HepG2 (cell line): ENCODE measurements around the gene C11orf24. TPM values are rescaled to one million over a fixed set of nuclear protein-coding genes. Genes with fewer than 3 reads are reported as not detected.

Experiments
- EEA1 ChIP-seq: sonication (generic); formaldehyde crosslinking; IDR thresholded peaks from 2 replicates; pipeline ENCODE4 v1.5.1; 2020; ENCODE audit warnings: mild to moderate bottlenecking, missing genetic modification reagents, borderline replicate concordance
- GATAD2A ChIP-seq: IDR thresholded peaks from 2 replicates; pipeline ENCODE4 v1.6.1; 2016
- HMGA1 ChIP-seq: sonication (generic); formaldehyde crosslinking; conservative IDR thresholded peaks from 2 replicates; pipeline ENCODE4 v1.4.0; 2020; ENCODE audit warnings: missing genetic modification reagents
- HOXD1 ChIP-seq: sonication (generic); formaldehyde crosslinking; IDR thresholded peaks from 2 replicates; pipeline ENCODE4 v1.5.0; 2020; ENCODE audit warnings: missing genetic modification reagents
- IRX3 ChIP-seq: sonication (generic); formaldehyde crosslinking; IDR thresholded peaks from 2 replicates; pipeline ENCODE4 v1.8.1; 2023; ENCODE audit warnings: mild to moderate bottlenecking, low read depth, missing genetic modification reagents, borderline replicate concordance
- NFE2 ChIP-seq: sonication (generic); formaldehyde crosslinking; IDR thresholded peaks from 2 replicates; pipeline ENCODE4 v1.4.0; 2020; ENCODE audit warnings: missing genetic modification reagents
- NR1H2 ChIP-seq: sonication (generic); formaldehyde crosslinking; IDR thresholded peaks from 2 replicates; pipeline ENCODE4 v1.8.1; 2022; ENCODE audit warnings: low read depth, missing genetic modification reagents, borderline replicate concordance
- POGZ ChIP-seq: sonication (generic); formaldehyde crosslinking; IDR thresholded peaks from 2 replicates; pipeline ENCODE4 v1.4.0; 2020; ENCODE audit warnings: mild to moderate bottlenecking, missing genetic modification reagents
- PPARG ChIP-seq: conservative IDR thresholded peaks from 2 replicates; pipeline ENCODE4 v1.6.1; 2016; ENCODE audit warnings: missing biosample characterization, missing genetic modification reagents
- PRMT3 ChIP-seq: sonication (generic); formaldehyde crosslinking; IDR thresholded peaks from 2 replicates; pipeline ENCODE4 v1.8.1; 2022; ENCODE audit warnings: low read depth, mild to moderate bottlenecking, moderate library complexity, missing genetic modification reagents, borderline replicate concordance
- RARG ChIP-seq: sonication (generic); formaldehyde crosslinking; IDR thresholded peaks from 2 replicates; pipeline ENCODE4 v1.4.0; 2020; ENCODE audit warnings: low read depth, mild to moderate bottlenecking, missing genetic modification reagents
- SP1 ChIP-seq, 2 experiments: fragments of 450-650 bp in 1 of 2; sonication (generic) in 1 of 2; formaldehyde crosslinking in 1 of 2; IDR thresholded peaks; 2 replicates each; pipeline versions ENCODE4 v1.4.0 to v1.6.1; 2016 to 2020; ENCODE audit warnings: missing genetic modification reagents in 1 of 2
- SP2 ChIP-seq: sonication (generic); formaldehyde crosslinking; IDR thresholded peaks from 2 replicates; pipeline ENCODE4 v1.5.1; 2020; ENCODE audit warnings: mild to moderate bottlenecking, missing genetic modification reagents
- STAG1 ChIP-seq: sonication (generic); formaldehyde crosslinking; IDR thresholded peaks from 2 replicates; pipeline ENCODE4 v1.4.0; 2020; ENCODE audit warnings: missing genetic modification reagents
- TARDBP ChIP-seq: sonication (generic); formaldehyde crosslinking; IDR thresholded peaks from 2 replicates; pipeline ENCODE4 v1.8.0; 2022; ENCODE audit warnings: mild to moderate bottlenecking, missing genetic modification reagents
- ZMAT3 ChIP-seq: sonication (generic); formaldehyde crosslinking; conservative IDR thresholded peaks from 2 replicates; pipeline ENCODE4 v1.7.0; 2021; ENCODE audit warnings: missing genetic modification reagents
- ZNF17 ChIP-seq: sonication (generic); formaldehyde crosslinking; IDR thresholded peaks from 2 replicates; pipeline ENCODE4 v1.5.0; 2020; ENCODE audit warnings: mild to moderate bottlenecking, missing genetic modification reagents
- ZNF207 ChIP-seq: fragments of 450-650 bp; IDR thresholded peaks from 2 replicates; pipeline ENCODE4 v1.6.1; 2016; ENCODE audit warnings: antibody characterized with exemption, borderline replicate concordance
- ZNF251 ChIP-seq: sonication (generic); formaldehyde crosslinking; IDR thresholded peaks from 2 replicates; pipeline ENCODE4 v1.9.0; 2021; ENCODE audit warnings: mild to moderate bottlenecking, missing genetic modification reagents
- ZNF552 ChIP-seq: sonication (generic); formaldehyde crosslinking; IDR thresholded peaks from 2 replicates; pipeline ENCODE4 v1.9.0; 2022; ENCODE audit warnings: missing genetic modification reagents, mild to moderate bottlenecking, borderline replicate concordance
- polyA plus RNA-seq, 8 experiments: library from polyadenylated mRNA; depleted of rRNA in 3 of 8; stranded (reverse) in 7 of 8; unstranded in 1 of 8; fragments of >200 nt; fragmentation: Illumina TruSeq in 4 of 8; extraction: Trizol in 4 of 8; gene quantifications; 2 replicates each; pipeline versions ENCODE4 v1.2.1 to v1.2.3, GENCODE V29; 2011 to 2016; ENCODE audit warnings: low read depth in 4 of 8, missing spikeins in 1 of 8, mixed read lengths in 1 of 8; ENCODE audit not compliant: insufficient read depth in 1 of 8
- total RNA-seq, 5 experiments: library from RNA; depleted of rRNA; stranded (reverse); fragments of >200 nt; fragmentation: Illumina TruSeq; extraction: Trizol; gene quantifications; 2 replicates each; pipeline ENCODE4 v1.2.3, GENCODE V29; 2016; ENCODE audit warnings: low read depth in 1 of 5
- TF ChIP-seq, protein P1 (sequence below): IDR thresholded peaks from 2 replicates; pipeline ENCODE4 v1.6.1; 2016; ENCODE audit warnings: missing compliant biosample characterization, missing genetic modification reagents, borderline replicate concordance
- TF ChIP-seq, protein P2 (sequence below): sonication (generic); formaldehyde crosslinking; IDR thresholded peaks from 2 replicates; pipeline ENCODE4 v1.5.1; 2020; ENCODE audit warnings: missing genetic modification reagents, mild to moderate bottlenecking, borderline replicate concordance
- TF ChIP-seq, protein P3 (sequence below): sonication (generic); formaldehyde crosslinking; IDR thresholded peaks from 2 replicates; pipeline ENCODE4 v1.5.1; 2020; ENCODE audit warnings: mild to moderate bottlenecking, missing genetic modification reagents, borderline replicate concordance

C11orf24 gene
- total and polyA plus RNA-seq, 2 of the 13 experiments (the other 11 are each of a cell fraction or from before 2014, with no cell fraction given) = 52.9 to 55.5 TPM

DNA sequence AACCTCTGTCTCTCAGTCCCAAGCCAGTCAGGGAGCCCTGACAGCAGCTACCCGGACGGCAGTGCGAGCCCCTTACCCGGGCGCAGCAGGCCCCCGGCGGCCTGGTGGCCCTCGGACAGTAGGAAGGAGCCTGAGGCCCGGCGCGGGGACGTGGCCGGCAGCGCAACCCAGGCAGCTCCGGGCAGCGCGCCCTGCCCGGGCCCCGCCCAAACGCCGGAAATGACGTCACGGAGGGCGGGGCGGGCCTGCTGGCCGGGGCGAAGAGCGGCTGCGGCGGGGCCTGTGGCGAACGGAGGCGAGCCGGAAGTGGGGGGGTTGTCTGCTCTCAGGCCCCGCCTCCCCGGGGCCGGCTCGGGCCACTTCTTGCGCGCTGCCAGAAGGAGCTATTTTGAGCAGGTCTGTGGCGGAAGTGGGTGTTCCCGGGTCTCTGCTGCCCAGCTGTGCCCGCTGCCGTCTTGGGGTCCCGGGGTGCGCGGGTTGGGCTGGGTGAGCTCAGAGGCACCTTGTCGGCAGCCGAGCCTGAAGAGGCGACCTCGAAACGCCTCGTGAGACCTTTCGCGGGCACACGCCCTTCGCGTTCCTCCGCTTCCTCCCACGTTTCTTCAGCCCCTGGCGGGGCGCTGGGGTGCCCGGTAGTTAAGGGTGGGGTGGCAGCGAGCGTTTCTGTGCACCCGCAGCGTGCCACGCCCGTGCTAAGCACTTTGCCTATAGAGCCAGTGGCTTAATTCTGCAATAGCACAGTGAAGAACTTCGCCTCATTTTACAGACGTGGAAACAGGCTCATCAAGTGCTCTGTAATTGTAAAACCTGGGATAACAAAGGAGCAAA lies at the start of gene C11orf24 (continued):
- TF ChIP-seq SP2 (CRISPR knock-in tag) = peak; percentile 85
- peak; percentile 31; the same call in 1 of the 2 replicates for TF ChIP-seq GATAD2A
- peak; percentile 80; the same call in 1 of the 2 replicates for TF ChIP-seq EEA1 (CRISPR knock-in tag)
- TF ChIP-seq, protein P1, sequence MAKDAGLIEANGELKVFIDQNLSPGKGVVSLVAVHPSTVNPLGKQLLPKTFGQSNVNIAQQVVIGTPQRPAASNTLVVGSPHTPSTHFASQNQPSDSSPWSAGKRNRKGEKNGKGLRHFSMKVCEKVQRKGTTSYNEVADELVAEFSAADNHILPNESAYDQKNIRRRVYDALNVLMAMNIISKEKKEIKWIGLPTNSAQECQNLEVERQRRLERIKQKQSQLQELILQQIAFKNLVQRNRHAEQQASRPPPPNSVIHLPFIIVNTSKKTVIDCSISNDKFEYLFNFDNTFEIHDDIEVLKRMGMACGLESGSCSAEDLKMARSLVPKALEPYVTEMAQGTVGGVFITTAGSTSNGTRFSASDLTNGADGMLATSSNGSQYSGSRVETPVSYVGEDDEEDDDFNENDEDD (CRISPR knock-in tag) = peak; percentile 71; the same call in 1 of the 2 replicates
- no peak for TF ChIP-seq NFE2 (CRISPR knock-in tag)
- no peak for TF ChIP-seq PRMT3 (CRISPR knock-in tag)
- no peak for TF ChIP-seq SP1 (IDR thresholded peaks at IDR 0.05)
- peak; percentile 65 for TF ChIP-seq SP1 (CRISPR knock-in tag; IDR thresholded peaks at IDR 0.05)
- no peak for TF ChIP-seq ZNF207
- 0 out of 2 replicates have a peak, but pooled peaks have one; percentile 31 for TF ChIP-seq NR1H2 (CRISPR knock-in tag)
- no peak for TF ChIP-seq IRX3
- TF ChIP-seq ZMAT3 (CRISPR knock-in tag) = 0 out of 2 replicates have a peak, but pooled peaks have one; percentile 74
- no peak for TF ChIP-seq HMGA1 (CRISPR knock-in tag)
- TF ChIP-seq TARDBP = no peak; the same call in none of the 2 replicates
- 0 out of 2 replicates have a peak, but pooled peaks have one; percentile 24 for TF ChIP-seq ZNF552
- no peak for TF ChIP-seq HOXD1 (CRISPR knock-in tag)
- 0 out of 2 replicates have a peak, but pooled peaks have one; percentile 36 for TF ChIP-seq POGZ (CRISPR knock-in tag)
- TF ChIP-seq RARG (CRISPR knock-in tag) = no peak
- no peak for TF ChIP-seq ZNF251 (CRISPR knock-in tag)
- TF ChIP-seq PPARG (CRISPR knock-in tag) = no peak; the same call in 1 of the 2 replicates
- TF ChIP-seq, protein P2, sequence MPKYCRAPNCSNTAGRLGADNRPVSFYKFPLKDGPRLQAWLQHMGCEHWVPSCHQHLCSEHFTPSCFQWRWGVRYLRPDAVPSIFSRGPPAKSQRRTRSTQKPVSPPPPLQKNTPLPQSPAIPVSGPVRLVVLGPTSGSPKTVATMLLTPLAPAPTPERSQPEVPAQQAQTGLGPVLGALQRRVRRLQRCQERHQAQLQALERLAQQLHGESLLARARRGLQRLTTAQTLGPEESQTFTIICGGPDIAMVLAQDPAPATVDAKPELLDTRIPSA (CRISPR knock-in tag) = no peak
- TF ChIP-seq STAG1 = no peak
- TF ChIP-seq, protein P3, sequence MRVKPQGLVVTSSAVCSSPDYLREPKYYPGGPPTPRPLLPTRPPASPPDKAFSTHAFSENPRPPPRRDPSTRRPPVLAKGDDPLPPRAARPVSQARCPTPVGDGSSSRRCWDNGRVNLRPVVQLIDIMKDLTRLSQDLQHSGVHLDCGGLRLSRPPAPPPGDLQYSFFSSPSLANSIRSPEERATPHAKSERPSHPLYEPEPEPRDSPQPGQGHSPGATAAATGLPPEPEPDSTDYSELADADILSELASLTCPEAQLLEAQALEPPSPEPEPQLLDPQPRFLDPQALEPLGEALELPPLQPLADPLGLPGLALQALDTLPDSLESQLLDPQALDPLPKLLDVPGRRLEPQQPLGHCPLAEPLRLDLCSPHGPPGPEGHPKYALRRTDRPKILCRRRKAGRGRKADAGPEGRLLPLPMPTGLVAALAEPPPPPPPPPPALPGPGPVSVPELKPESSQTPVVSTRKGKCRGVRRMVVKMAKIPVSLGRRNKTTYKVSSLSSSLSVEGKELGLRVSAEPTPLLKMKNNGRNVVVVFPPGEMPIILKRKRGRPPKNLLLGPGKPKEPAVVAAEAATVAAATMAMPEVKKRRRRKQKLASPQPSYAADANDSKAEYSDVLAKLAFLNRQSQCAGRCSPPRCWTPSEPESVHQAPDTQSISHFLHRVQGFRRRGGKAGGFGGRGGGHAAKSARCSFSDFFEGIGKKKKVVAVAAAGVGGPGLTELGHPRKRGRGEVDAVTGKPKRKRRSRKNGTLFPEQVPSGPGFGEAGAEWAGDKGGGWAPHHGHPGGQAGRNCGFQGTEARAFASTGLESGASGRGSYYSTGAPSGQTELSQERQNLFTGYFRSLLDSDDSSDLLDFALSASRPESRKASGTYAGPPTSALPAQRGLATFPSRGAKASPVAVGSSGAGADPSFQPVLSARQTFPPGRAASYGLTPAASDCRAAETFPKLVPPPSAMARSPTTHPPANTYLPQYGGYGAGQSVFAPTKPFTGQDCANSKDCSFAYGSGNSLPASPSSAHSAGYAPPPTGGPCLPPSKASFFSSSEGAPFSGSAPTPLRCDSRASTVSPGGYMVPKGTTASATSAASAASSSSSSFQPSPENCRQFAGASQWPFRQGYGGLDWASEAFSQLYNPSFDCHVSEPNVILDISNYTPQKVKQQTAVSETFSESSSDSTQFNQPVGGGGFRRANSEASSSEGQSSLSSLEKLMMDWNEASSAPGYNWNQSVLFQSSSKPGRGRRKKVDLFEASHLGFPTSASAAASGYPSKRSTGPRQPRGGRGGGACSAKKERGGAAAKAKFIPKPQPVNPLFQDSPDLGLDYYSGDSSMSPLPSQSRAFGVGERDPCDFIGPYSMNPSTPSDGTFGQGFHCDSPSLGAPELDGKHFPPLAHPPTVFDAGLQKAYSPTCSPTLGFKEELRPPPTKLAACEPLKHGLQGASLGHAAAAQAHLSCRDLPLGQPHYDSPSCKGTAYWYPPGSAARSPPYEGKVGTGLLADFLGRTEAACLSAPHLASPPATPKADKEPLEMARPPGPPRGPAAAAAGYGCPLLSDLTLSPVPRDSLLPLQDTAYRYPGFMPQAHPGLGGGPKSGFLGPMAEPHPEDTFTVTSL = peak; percentile 53; the same call in 1 of the 2 replicates
- TF ChIP-seq ZNF17 = no peak
